H9 (cell line): ENCODE data around the gene IL11RA. TPM values are rescaled to one million over a fixed set of nuclear protein-coding genes. Genes with fewer than 3 reads are reported as not detected.

ENCODE experiments used
- DNase-seq: peaks from one replicate; pipeline ENCODE4 v3.0.0-alpha.2; 2017
- H2AFZ ChIP-seq: one replicate; pipeline ENCODE4 v1.6.1; 2013; ENCODE audit warnings: mild to moderate bottlenecking, low read length, control low read depth, moderate library complexity
- H2AK5ac ChIP-seq: 2 replicates; pipeline ENCODE4 v1.6.1; 2013; ENCODE audit warnings: low read length, control low read depth, mixed read lengths; ENCODE audit not compliant: insufficient read length
- H2BK120ac ChIP-seq: one replicate; pipeline ENCODE4 v1.6.1; 2013; ENCODE audit warnings: low read depth, mild to moderate bottlenecking, low read length, control low read depth, inconsistent platforms; ENCODE audit not compliant: poor library complexity, severe bottlenecking
- H2BK12ac ChIP-seq: 2 replicates; pipeline ENCODE4 v1.6.1; 2013; ENCODE audit warnings: low read length, control low read depth, mixed read lengths, low read depth; ENCODE audit not compliant: insufficient read length
- H2BK15ac ChIP-seq: 2 replicates; pipeline ENCODE4 v1.6.1; 2013; ENCODE audit warnings: low read depth, low read length, control low read depth
- H2BK20ac ChIP-seq: one replicate; pipeline ENCODE4 v1.6.1; 2013; ENCODE audit warnings: low read depth, mild to moderate bottlenecking, low read length, control low read depth, inconsistent platforms; ENCODE audit not compliant: poor library complexity, severe bottlenecking
- H2BK5ac ChIP-seq: 2 replicates; pipeline ENCODE4 v1.6.1; 2013; ENCODE audit warnings: low read length, control low read depth, mixed read lengths; ENCODE audit not compliant: insufficient read length
- H3K14ac ChIP-seq: 2 replicates; pipeline ENCODE4 v1.6.1; 2013; ENCODE audit warnings: low read length, control low read depth; ENCODE audit not compliant: insufficient read depth
- H3K18ac ChIP-seq: 2 replicates; pipeline ENCODE4 v1.6.1; 2013; ENCODE audit warnings: low read depth, mild to moderate bottlenecking, mixed read lengths, low read length, control low read depth; ENCODE audit not compliant: insufficient read length
- H3K23ac ChIP-seq: 2 replicates; pipeline ENCODE4 v1.6.1; 2013; ENCODE audit warnings: low read length, control low read depth, mixed read lengths, low read depth; ENCODE audit not compliant: insufficient read length
- H3K23me2 ChIP-seq: 2 replicates; pipeline ENCODE4 v1.6.1; 2013; ENCODE audit warnings: low read depth, mild to moderate bottlenecking, mixed read lengths, low read length, control low read depth; ENCODE audit not compliant: insufficient read length, poor library complexity, severe bottlenecking
- H3K27ac ChIP-seq: 2 replicates; pipeline ENCODE4 v1.5.1; 2013; ENCODE audit warnings: low read length, control low read depth, mixed read lengths, low read depth; ENCODE audit not compliant: insufficient read length
- H3K27me3 ChIP-seq: 2 replicates; pipeline ENCODE4 v1.6.1; 2013; ENCODE audit warnings: low read length, control low read depth, inconsistent platforms; ENCODE audit not compliant: insufficient read depth
- H3K4ac ChIP-seq: 2 replicates; pipeline ENCODE4 v1.6.1; 2013; ENCODE audit warnings: low read depth, mild to moderate bottlenecking, control low read depth, inconsistent platforms, low read length, moderate library complexity
- H3K4me1 ChIP-seq: 2 replicates; pipeline ENCODE4 v1.6.1; 2013; ENCODE audit warnings: low read length, control low read depth, inconsistent platforms; ENCODE audit not compliant: insufficient read depth
- H3K4me2 ChIP-seq: 2 replicates; pipeline ENCODE4 v1.6.1; 2013; ENCODE audit warnings: low read length, control low read depth, mixed read lengths; ENCODE audit not compliant: insufficient read length, insufficient read depth
- H3K56ac ChIP-seq: 2 replicates; pipeline ENCODE4 v1.6.1; 2013; ENCODE audit warnings: low read depth, mild to moderate bottlenecking, mixed read lengths, low read length, control low read depth; ENCODE audit not compliant: insufficient read length
- H3K79me1 ChIP-seq: 2 replicates; pipeline ENCODE4 v1.6.1; 2013; ENCODE audit warnings: low read depth, mild to moderate bottlenecking, moderate library complexity, low read length, control low read depth, inconsistent platforms; ENCODE audit not compliant: insufficient read depth, poor library complexity, severe bottlenecking
- H3K79me2 ChIP-seq: 2 replicates; pipeline ENCODE4 v1.6.1; 2013; ENCODE audit warnings: low read length, control low read depth, inconsistent platforms; ENCODE audit not compliant: insufficient read depth
- H3K9ac ChIP-seq: 2 replicates; pipeline ENCODE4 v1.6.1; 2013; ENCODE audit warnings: low read length, control low read depth, mixed read lengths; ENCODE audit not compliant: insufficient read length; ENCODE audit errors: extremely low read depth
- H3K9me3 ChIP-seq: one replicate; pipeline ENCODE4 v1.6.1; 2013; ENCODE audit warnings: low read depth, low read length, inconsistent platforms; ENCODE audit not compliant: control insufficient read depth
- H3T11ph ChIP-seq: one replicate; pipeline ENCODE4 v1.6.1; 2013; ENCODE audit warnings: mild to moderate bottlenecking, low read length, control low read depth, inconsistent platforms
- H4K20me1 ChIP-seq: one replicate; pipeline ENCODE4 v1.6.1; 2013; ENCODE audit not compliant: control insufficient read depth, insufficient read length, insufficient read depth
- H4K5ac ChIP-seq: 2 replicates; pipeline ENCODE4 v1.6.1; 2013; ENCODE audit warnings: low read depth, mild to moderate bottlenecking, mixed read lengths, low read length, control low read depth; ENCODE audit not compliant: insufficient read length
- H4K8ac ChIP-seq: replicated peaks from 2 replicates; pipeline ENCODE4 v1.6.1; 2013; ENCODE audit warnings: low read length, control low read depth, mixed read lengths, low read depth; ENCODE audit not compliant: insufficient read length
- H4K91ac ChIP-seq: 2 replicates; pipeline ENCODE4 v1.6.1; 2013; ENCODE audit warnings: low read depth, mild to moderate bottlenecking, moderate library complexity, mixed read lengths, low read length, control low read depth; ENCODE audit not compliant: insufficient read length
- H3K27ac Mint-ChIP-seq, 3 experiments: 2 replicates in 2 of 3; 3 replicates in 1 of 3; pipeline ENCODE4 v1.8.0; 2020 to 2021; ENCODE audit warnings: mixed read lengths in 3 of 3, mild to moderate bottlenecking in 1 of 3, moderate library complexity in 1 of 3
- H3K27me3 Mint-ChIP-seq: 2 replicates; pipeline ENCODE4 v1.8.0; 2021; ENCODE audit warnings: low read depth, mild to moderate bottlenecking, moderate library complexity, mixed read lengths
- H3K36me3 Mint-ChIP-seq, 3 experiments: 2 replicates in 2 of 3; 3 replicates in 1 of 3; pipeline ENCODE4 v1.8.0; 2020 to 2021; ENCODE audit warnings: low read depth in 3 of 3, mixed read lengths in 3 of 3; ENCODE audit not compliant: insufficient read depth in 1 of 3
- H3K4me1 Mint-ChIP-seq, 2 experiments: 2 replicates each; pipeline ENCODE4 v1.8.0; 2020; ENCODE audit warnings: mixed read lengths in 2 of 2
- H3K4me3 Mint-ChIP-seq, 2 experiments: 2 replicates in 1 of 2; 3 replicates in 1 of 2; pipeline ENCODE4 v1.8.0; 2020 to 2021; ENCODE audit warnings: mild to moderate bottlenecking in 2 of 2, mixed read lengths in 2 of 2, moderate library complexity in 1 of 2
- H3K9me3 Mint-ChIP-seq, 2 experiments: 2 replicates in 1 of 2; 3 replicates in 1 of 2; pipeline ENCODE4 v1.8.0; 2020; ENCODE audit warnings: mild to moderate bottlenecking in 2 of 2, mixed read lengths in 2 of 2, moderate library complexity in 1 of 2
- WGBS: extraction: QIAGEN DNeasy Blood & Tissue Kit; methylation state at CpG from one replicate; pipeline ENCODE4 v1.1.7; 2013; ENCODE audit warnings: missing lambda C conversion rate, low lambda C conversion rate, mixed read lengths; ENCODE audit not compliant: insufficient read length; ENCODE audit errors: extremely low coverage; 5-methylcytosine and 5-hydroxymethylcytosine counted together
- total RNA-seq: library from RNA; stranded (reverse); gene quantifications from 2 replicates; pipeline ENCODE4 v1.2.1, GENCODE V29; 2021
- TF ChIP-seq, protein P1 (sequence below): fragments of 200-600 bp; sonication (generic); conservative IDR thresholded peaks from 3 replicates; pipeline ENCODE4 v1.8.0; 2021; ENCODE audit warnings: antibody characterized with exemption, mild to moderate bottlenecking

Gene IL11RA
- total RNA-seq, 1 experiment from 2014 or later, result 8.7 TPM

DNA sequence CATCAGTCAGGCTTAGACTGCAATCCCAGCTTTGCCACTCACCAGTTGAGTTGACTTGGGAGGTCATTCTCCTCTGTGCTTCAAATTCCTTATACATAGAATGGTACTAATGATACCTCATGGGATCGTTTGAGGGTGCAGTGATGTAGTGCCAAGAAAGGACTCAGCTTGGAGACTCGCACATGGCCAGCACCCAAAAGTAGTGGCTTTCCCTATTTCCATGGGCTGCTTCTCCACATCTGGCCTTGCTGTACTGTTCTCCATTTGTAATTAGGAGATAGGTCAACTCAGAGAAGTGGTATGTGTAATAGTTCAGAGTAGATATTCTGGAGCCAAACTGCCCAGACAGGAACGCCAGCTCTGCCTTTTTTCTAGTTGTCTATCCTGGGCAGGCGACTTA, 33.6 kb downstream of the IL11RA start:
- Mint-ChIP-seq H3K4me1 (peaks cover 13 to 17% of the 10 kb centered on the region in 2 experiments), H3K36me3 (no peaks in the 10 kb centered on the region; a peak in 1 of 7 replicates), H3K27ac (no peak overlapping the region), H3K4me3 (no peak overlapping the region), H3K9me3 (no peaks in the 10 kb centered on the region), H3K27me3 (no peaks in the 10 kb centered on the region; the same call in none of the 2 replicates)
- WGBS, result no CpG with 5 or more reads among the region's 4 CpGs
- Histone ChIP-seq H2BK120ac (no peak overlapping the region), H3K4me2 (no peak overlapping the region), H4K91ac (no peak overlapping the region), H3K14ac (no peak overlapping the region), H3K27ac (no peak overlapping the region), H3T11ph (no peak overlapping the region), H4K8ac (no peak overlapping the region), H2AK5ac (no peak overlapping the region), H4K20me1 (no peaks in the 10 kb centered on the region), H2BK15ac (no peak overlapping the region), H3K23ac (no peak overlapping the region), H3K4me1 (peaks cover 8% of the 10 kb centered on the region; the same call in 1 of the 2 replicates), H3K56ac (no peak overlapping the region), H3K9ac (no peak overlapping the region), H2BK20ac (no peak overlapping the region), H3K4ac (no peak overlapping the region), H3K23me2 (no peaks in the 10 kb centered on the region), H3K27me3 (no peaks in the 10 kb centered on the region), H2BK5ac (no peak overlapping the region), H3K18ac (no peak overlapping the region), H4K5ac (no peak overlapping the region), H3K79me1 (no peaks in the 10 kb centered on the region), H2BK12ac (no peak overlapping the region), H3K79me2 (no peaks in the 10 kb centered on the region), H2AFZ (no peak overlapping the region), H3K9me3 (no peaks in the 10 kb centered on the region)
- DNase-seq, result no peak
- TF ChIP-seq, protein P1, sequence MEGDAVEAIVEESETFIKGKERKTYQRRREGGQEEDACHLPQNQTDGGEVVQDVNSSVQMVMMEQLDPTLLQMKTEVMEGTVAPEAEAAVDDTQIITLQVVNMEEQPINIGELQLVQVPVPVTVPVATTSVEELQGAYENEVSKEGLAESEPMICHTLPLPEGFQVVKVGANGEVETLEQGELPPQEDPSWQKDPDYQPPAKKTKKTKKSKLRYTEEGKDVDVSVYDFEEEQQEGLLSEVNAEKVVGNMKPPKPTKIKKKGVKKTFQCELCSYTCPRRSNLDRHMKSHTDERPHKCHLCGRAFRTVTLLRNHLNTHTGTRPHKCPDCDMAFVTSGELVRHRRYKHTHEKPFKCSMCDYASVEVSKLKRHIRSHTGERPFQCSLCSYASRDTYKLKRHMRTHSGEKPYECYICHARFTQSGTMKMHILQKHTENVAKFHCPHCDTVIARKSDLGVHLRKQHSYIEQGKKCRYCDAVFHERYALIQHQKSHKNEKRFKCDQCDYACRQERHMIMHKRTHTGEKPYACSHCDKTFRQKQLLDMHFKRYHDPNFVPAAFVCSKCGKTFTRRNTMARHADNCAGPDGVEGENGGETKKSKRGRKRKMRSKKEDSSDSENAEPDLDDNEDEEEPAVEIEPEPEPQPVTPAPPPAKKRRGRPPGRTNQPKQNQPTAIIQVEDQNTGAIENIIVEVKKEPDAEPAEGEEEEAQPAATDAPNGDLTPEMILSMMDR, result no peak
